ENCODE results near the gene ASB2.

DNA sequence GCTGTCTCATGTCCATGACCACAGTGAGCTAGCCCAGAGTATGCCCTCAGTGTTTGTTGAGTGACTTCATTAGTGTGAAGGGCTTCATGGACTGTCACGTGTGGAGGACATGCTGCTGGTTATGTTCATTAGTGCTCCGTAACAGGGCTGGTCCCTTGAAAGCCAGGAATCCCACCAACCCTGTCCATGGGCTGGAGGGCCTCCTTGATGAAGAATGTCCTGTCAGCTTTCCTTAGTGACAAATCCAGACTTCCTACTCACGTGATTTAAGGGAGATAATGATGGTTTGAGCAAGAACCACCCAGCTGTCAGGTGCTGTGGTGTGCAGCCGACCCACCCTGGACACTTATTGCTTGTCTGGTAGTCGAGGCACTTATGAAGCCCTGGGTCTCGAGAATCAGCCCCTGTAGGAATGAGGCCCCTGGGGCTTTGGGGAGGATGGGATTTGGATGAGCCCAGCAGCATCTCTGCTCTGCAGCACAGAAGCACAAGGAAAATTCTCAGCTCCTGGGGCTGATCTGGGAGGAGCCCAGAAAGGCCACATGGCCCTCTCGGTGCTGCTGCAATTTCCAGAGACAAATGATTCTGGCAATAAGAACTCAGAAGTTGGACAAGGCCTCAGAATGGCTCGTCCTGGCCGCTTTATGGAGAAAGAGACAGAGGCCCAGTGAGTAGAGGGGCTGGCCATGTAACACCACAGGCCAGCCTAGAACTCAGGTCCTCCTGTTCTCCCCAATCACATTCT lies 86.5 kb downstream of the ASB2 start:
- TF ChIP-seq, protein P1, sequence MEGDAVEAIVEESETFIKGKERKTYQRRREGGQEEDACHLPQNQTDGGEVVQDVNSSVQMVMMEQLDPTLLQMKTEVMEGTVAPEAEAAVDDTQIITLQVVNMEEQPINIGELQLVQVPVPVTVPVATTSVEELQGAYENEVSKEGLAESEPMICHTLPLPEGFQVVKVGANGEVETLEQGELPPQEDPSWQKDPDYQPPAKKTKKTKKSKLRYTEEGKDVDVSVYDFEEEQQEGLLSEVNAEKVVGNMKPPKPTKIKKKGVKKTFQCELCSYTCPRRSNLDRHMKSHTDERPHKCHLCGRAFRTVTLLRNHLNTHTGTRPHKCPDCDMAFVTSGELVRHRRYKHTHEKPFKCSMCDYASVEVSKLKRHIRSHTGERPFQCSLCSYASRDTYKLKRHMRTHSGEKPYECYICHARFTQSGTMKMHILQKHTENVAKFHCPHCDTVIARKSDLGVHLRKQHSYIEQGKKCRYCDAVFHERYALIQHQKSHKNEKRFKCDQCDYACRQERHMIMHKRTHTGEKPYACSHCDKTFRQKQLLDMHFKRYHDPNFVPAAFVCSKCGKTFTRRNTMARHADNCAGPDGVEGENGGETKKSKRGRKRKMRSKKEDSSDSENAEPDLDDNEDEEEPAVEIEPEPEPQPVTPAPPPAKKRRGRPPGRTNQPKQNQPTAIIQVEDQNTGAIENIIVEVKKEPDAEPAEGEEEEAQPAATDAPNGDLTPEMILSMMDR (IDR thresholded peaks at IDR 0.05; ENCODE audit: low read depth, low read length), result no peak
- TF ChIP-seq EZH2phosphoT487 (IDR thresholded peaks at IDR 0.05; ENCODE audit: low read depth), result no peak
